Tibial nerve (tissue), 4 donors: ENCODE results near the gene SLC44A4. TPM values are rescaled to one million over a fixed set of nuclear protein-coding genes. Genes with fewer than 3 reads are reported as not detected.
A peak's percentile ranks its signal among the peaks of the same experiment; 100 is the strongest.

Source experiments
- DNase-seq, 2 donors: peaks; one replicate each; pipeline ENCODE4 v3.0.0-alpha.2; 2019; ENCODE audit warnings: low spot score in 2 of 2
- H3K27ac ChIP-seq, 4 donors: fragments of 200-600 bp; sonication (generic) in 3 of 4; one replicate each; pipeline ENCODE4 v1.5.1; 2017 to 2019; ENCODE audit warnings: mild to moderate bottlenecking in 1 of 4
- H3K27me3 ChIP-seq, 2 donors: fragments of 200-600 bp; sonication (generic) in 1 of 2; one replicate each; pipeline versions ENCODE4 v1.5.1 to v1.6.0; 2017 to 2019
- H3K36me3 ChIP-seq, 3 donors: fragments of 200-600 bp; sonication (generic); one replicate each; pipeline ENCODE4 v1.5.1; 2018 to 2019
- H3K4me1 ChIP-seq, 4 donors: fragments of 200-600 bp; sonication (generic) in 3 of 4; one replicate each; pipeline ENCODE4 v1.5.1; 2017 to 2019
- H3K4me3 ChIP-seq, 4 donors: fragments of 200-600 bp; sonication (generic) in 3 of 4; one replicate each; pipeline ENCODE4 v1.5.1; 2017 to 2019; ENCODE audit warnings: mild to moderate bottlenecking in 1 of 4, moderate library complexity in 1 of 4
- H3K9me3 ChIP-seq, 4 donors: fragments of 200-600 bp; sonication (generic) in 3 of 4; one replicate each; pipeline ENCODE4 v1.5.1; 2017 to 2019
- CTCF ChIP-seq, 5 experiments: fragments of 200-600 bp in 3 of 5; fragments of 450-650 bp in 2 of 5; sonication (generic) in 3 of 5; IDR thresholded peaks; one replicate each; pipeline ENCODE4 v1.5.1; 2016 to 2019; ENCODE audit warnings: antibody characterized with exemption in 5 of 5, mild to moderate bottlenecking in 3 of 5, moderate library complexity in 2 of 5
- EP300 ChIP-seq, 2 donors: sonication (generic); formaldehyde crosslinking; IDR thresholded peaks; one replicate each; pipeline ENCODE4 v1.6.1; 2017; ENCODE audit warnings: antibody characterized with exemption in 2 of 2, mild to moderate bottlenecking in 1 of 2
- POLR2A ChIP-seq, 2 donors: fragments of 450-650 bp; IDR thresholded peaks; one replicate each; pipeline ENCODE4 v1.6.1; 2017; ENCODE audit warnings: antibody characterized with exemption in 2 of 2, mild to moderate bottlenecking in 2 of 2, moderate library complexity in 2 of 2
- WGBS, 2 donors: methylation state at CpG; one replicate each; pipeline ENCODE4 v1.1.5; 2018; 5-methylcytosine and 5-hydroxymethylcytosine counted together
- total RNA-seq, 4 donors: library from RNA; depleted of rRNA; stranded (reverse); fragments of >200 nt; gene quantifications; one replicate each; pipeline ENCODE4 v1.1.0, GENCODE V29; 2016

SLC44A4 gene
- total RNA-seq, 4 donors from 2014 or later, result 0.22 to 0.84 (median 0.59) TPM; not detected in 1

DNA sequence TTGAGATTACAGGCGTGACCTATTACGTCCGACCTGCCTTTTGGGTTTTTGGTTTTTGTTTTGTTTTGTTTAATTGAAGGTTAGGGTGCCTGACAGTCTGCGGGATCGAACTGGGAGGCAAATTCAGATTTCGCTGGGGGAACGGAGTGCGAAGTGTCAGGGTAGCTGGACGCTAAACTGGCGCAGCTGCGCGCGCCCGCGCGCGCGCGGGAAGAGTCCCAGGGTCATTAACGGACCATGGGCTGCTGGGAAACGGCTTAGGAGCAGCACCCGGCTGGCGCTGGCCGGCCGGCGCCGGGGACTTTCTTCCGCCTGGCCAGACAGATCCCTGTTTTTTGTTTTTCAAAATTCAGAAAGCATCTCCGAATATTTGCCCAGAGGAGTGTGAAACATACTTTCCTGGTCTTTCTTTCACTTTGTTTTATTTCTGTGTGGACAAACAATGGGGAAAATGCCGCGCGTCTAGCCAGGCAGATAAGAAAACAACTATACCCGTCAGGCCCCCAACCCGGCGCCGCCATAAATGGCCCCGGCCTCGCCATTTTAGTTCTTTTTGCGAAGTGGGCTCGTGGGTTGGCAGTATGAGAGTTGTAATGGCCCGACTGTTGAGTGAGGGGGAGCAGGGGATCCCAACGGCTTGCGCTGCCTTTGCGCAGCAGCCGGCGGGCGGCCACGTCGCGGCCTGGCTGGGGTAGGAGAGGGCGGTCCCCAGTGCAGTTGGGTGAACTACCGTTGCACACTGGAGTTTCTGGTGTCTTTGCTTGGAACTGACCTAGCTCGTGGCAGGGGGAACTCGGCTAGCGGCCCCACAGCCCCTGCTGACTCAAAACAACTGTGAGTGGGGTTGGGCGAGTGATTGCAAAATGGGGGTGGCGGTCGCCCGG lies 44.2 kb downstream of the SLC44A4 start:
- 1% methylated on average over 56 to 58 of the region's 59 CpGs for WGBS, 2 donors
- H3K4me3 ChIP-seq, result peak overlapping the region; percentile 83 to 95 (median 88)
- peaks cover 0 to 67% (median 48%) of the 10 kb centered on the region in 4 donors for H3K4me1 ChIP-seq
- peak; percentile 66 to 81 for DNase-seq
- H3K27me3 ChIP-seq, result no peaks in the 10 kb centered on the region
- H3K27ac ChIP-seq, result peak overlapping the region; percentile 83 to 98 (median 95)
- no peaks in the 10 kb centered on the region for H3K9me3 ChIP-seq
- TF ChIP-seq CTCF (IDR thresholded peaks at IDR 0.05) (peak in 2 of 5 experiments; percentile 27 to 34), POLR2A (IDR thresholded peaks at IDR 0.05) (peak; percentile 82 to 85), EP300 (IDR thresholded peaks at IDR 0.05) (peak; percentile 40 to 89)
- H3K36me3 ChIP-seq, result peaks cover 0 to 31% (median 6%) of the 10 kb centered on the region in 3 donors

- Histone ChIP-seq H3K27ac (peak overlapping the region; percentile 81 to 98 (median 88)), H3K4me3 (peak overlapping the region in 1 of 4 donors; percentile 55), H3K27me3 (no peaks in the 10 kb centered on the region), H3K4me1 (peaks cover 0 to 43% (median 30%) of the 10 kb centered on the region in 4 donors), H3K9me3 (no peaks in the 10 kb centered on the region), H3K36me3 (peaks cover 0 to 1% (median 0%) of the 10 kb centered on the region in 3 donors)
- TF ChIP-seq CTCF (IDR thresholded peaks at IDR 0.05) (no peak), POLR2A (IDR thresholded peaks at IDR 0.05) (no peak), EP300 (IDR thresholded peaks at IDR 0.05) (peak in 1 of 2 donors; percentile 36)
- 81 to 83% methylated on average over 15 of the region's 15 CpGs for WGBS, 2 donors
- DNase-seq, result peak in 1 of 2 donors; percentile 33
Observed at GRCh38 chr6:31831350-31832215, 47.2 kb downstream of the SLC44A4 start.

DNA sequence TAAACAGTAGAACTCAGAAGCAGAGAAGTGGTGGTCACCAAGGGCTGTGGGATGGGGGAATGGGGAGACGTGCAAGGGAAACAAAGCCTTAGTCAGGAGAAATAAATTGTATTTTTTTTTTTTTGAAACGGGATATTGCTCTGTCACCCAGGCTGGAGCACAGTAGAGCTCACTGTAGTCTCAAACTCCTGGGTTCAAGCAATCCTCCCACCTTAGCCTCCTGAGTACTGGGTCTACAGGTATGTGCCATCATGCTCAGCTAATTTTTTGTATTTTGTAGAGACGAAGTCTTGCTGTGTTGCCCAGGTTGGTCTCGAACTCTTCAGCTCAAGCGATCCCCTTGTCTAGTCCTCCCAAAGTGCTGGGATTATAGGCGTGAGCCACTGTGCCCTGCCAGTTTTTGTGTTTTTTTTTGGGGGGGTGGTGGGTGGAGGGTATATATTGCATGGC lies 47.9 kb downstream of the SLC44A4 start:
- no peaks in the 10 kb centered on the region for H3K36me3 ChIP-seq
- H3K27me3 ChIP-seq, result no peaks in the 10 kb centered on the region
- H3K9me3 ChIP-seq, result no peaks in the 10 kb centered on the region
- DNase-seq, result peak in 1 of 2 donors; percentile 12
- WGBS, 2 donors, result 42 to 55% methylated on average over 6 of the region's 6 CpGs
- H3K27ac ChIP-seq, result peak overlapping the region; percentile 81 to 98 (median 88)
- peak overlapping the region; percentile 42 to 73 (median 58) for H3K4me3 ChIP-seq
- TF ChIP-seq POLR2A (IDR thresholded peaks at IDR 0.05), result no peak
- TF ChIP-seq EP300 (IDR thresholded peaks at IDR 0.05), result peak in 1 of 2 donors; percentile 20
- TF ChIP-seq CTCF (IDR thresholded peaks at IDR 0.05), result no peak
- peaks cover 0 to 43% (median 30%) of the 10 kb centered on the region in 4 donors for H3K4me1 ChIP-seq

- DNase-seq, result no peak
- TF ChIP-seq POLR2A (IDR thresholded peaks at IDR 0.05), result peak in 1 of 2 donors; percentile 42
- TF ChIP-seq EP300 (IDR thresholded peaks at IDR 0.05), result peak in 1 of 2 donors; percentile 89
- peak in 4 of 5 experiments; percentile 18 to 63 (median 44) for TF ChIP-seq CTCF (IDR thresholded peaks at IDR 0.05)
- Histone ChIP-seq H3K4me3 (peak overlapping the region; percentile 42 to 73 (median 58)), H3K4me1 (peaks cover 0 to 46% (median 34%) of the 10 kb centered on the region in 4 donors), H3K27me3 (no peaks in the 10 kb centered on the region), H3K36me3 (no peaks in the 10 kb centered on the region), H3K27ac (peak overlapping the region; percentile 81 to 98 (median 88)), H3K9me3 (no peaks in the 10 kb centered on the region)
- 0% methylated on average over 15 of the region's 15 CpGs for WGBS, 2 donors
Observed at GRCh38 chr6:31829633-31830283, 49.0 kb downstream of the SLC44A4 start.
